SK-N-SH treated with all-trans-retinoic acid at 6 μM for 48 hours (cell line): ENCODE results near the gene FUT4.

Experiments
- ATAC-seq: fragments of 200-7000 bp; cut with Tn5 transposase; 3 replicates; pipeline ENCODE4 v1.9.1; 2020; ENCODE audit warnings: mild to moderate bottlenecking, moderate library complexity
- ARNTL ChIP-seq: fragments of 450-650 bp; formaldehyde crosslinking; IDR thresholded peaks from 2 replicates; pipeline ENCODE4 v1.5.0; 2020; ENCODE audit warnings: low read depth, mild to moderate bottlenecking, moderate library complexity, borderline replicate concordance
- BACH2 ChIP-seq: fragments of 250-450 bp; sonication (Bioruptor Pico); IDR thresholded peaks from 2 replicates; pipeline ENCODE4 v1.9.0; 2021; ENCODE audit warnings: mild to moderate bottlenecking, borderline replicate concordance
- CREB5 ChIP-seq: fragments of 250-450 bp; sonication (Bioruptor Pico); IDR thresholded peaks from 2 replicates; pipeline ENCODE4 v1.5.1; 2020; ENCODE audit warnings: low read depth, mild to moderate bottlenecking, moderate library complexity
- ESRRG ChIP-seq: fragments of 250-450 bp; sonication (Bioruptor Pico); IDR thresholded peaks from 2 replicates; pipeline ENCODE4 v1.6.1; 2021; ENCODE audit warnings: mild to moderate bottlenecking
- GLIS3 ChIP-seq: fragments of 250-450 bp; sonication (Bioruptor Pico); IDR thresholded peaks from 2 replicates; pipeline ENCODE4 v1.5.0; 2020; ENCODE audit warnings: mild to moderate bottlenecking, moderate library complexity
- ISL1 ChIP-seq: fragments of 250-450 bp; sonication (Bioruptor Pico); IDR thresholded peaks from 2 replicates; pipeline ENCODE4 v2.1.2; 2022; ENCODE audit warnings: mild to moderate bottlenecking, moderate library complexity
- OSR1 ChIP-seq: fragments of 250-450 bp; sonication (Bioruptor Pico); IDR thresholded peaks from 2 replicates; pipeline ENCODE4 v1.8.0; 2022; ENCODE audit warnings: moderate library complexity, mild to moderate bottlenecking, inconsistent platforms
- PATZ1 ChIP-seq: fragments of 250-450 bp; sonication (Bioruptor Pico); IDR thresholded peaks from 2 replicates; pipeline ENCODE4 v1.8.0; 2020; ENCODE audit warnings: mild to moderate bottlenecking, moderate library complexity, borderline replicate concordance
- POU6F1 ChIP-seq: fragments of 250-450 bp; sonication (Bioruptor Pico); IDR thresholded peaks from 2 replicates; pipeline ENCODE4 v1.8.0; 2021; ENCODE audit warnings: low read depth, mild to moderate bottlenecking, moderate library complexity, borderline replicate concordance
- RARB ChIP-seq: fragments of 250-450 bp; sonication (Bioruptor Pico); IDR thresholded peaks from 2 replicates; pipeline ENCODE4 v1.8.0; 2021; ENCODE audit warnings: mild to moderate bottlenecking, moderate library complexity
- SNAI2 ChIP-seq: fragments of 250-450 bp; sonication (Bioruptor Pico); IDR thresholded peaks from 2 replicates; pipeline ENCODE4 v1.5.0; 2020; ENCODE audit warnings: mild to moderate bottlenecking, moderate library complexity
- TCF4 ChIP-seq: fragments of 250-450 bp; sonication (Bioruptor Pico); IDR thresholded peaks from 2 replicates; pipeline ENCODE4 v1.8.0; 2021; ENCODE audit warnings: mild to moderate bottlenecking, moderate library complexity, borderline replicate concordance
- TOX ChIP-seq: fragments of 250-450 bp; sonication (Bioruptor Pico); IDR thresholded peaks from 2 replicates; pipeline ENCODE4 v1.8.0; 2021; ENCODE audit warnings: mild to moderate bottlenecking, moderate library complexity, borderline replicate concordance
- TSHZ2 ChIP-seq: fragments of 250-450 bp; sonication (Bioruptor Pico); IDR thresholded peaks from 2 replicates; pipeline ENCODE4 v1.5.0; 2020; ENCODE audit warnings: mild to moderate bottlenecking, moderate library complexity
- ZC3H10 ChIP-seq: fragments of 250-450 bp; sonication (Bioruptor Pico); IDR thresholded peaks from 2 replicates; pipeline ENCODE4 v1.5.1; 2021; ENCODE audit warnings: mild to moderate bottlenecking, moderate library complexity
- ZFP3 ChIP-seq: fragments of 250-450 bp; sonication (Bioruptor Pico); IDR thresholded peaks from 2 replicates; pipeline ENCODE4 v1.5.0; 2020; ENCODE audit warnings: mild to moderate bottlenecking, moderate library complexity
- ZFP30 ChIP-seq: fragments of 450-650 bp; formaldehyde crosslinking; IDR thresholded peaks from 2 replicates; pipeline ENCODE4 v1.5.0; 2022; ENCODE audit warnings: mild to moderate bottlenecking, moderate library complexity
- ZNF565 ChIP-seq: fragments of 450-650 bp; formaldehyde crosslinking; conservative IDR thresholded peaks from 2 replicates; pipeline ENCODE4 v1.5.0; 2020; ENCODE audit warnings: low read depth, mild to moderate bottlenecking, moderate library complexity
- ZNF70 ChIP-seq: fragments of 450-650 bp; formaldehyde crosslinking; IDR thresholded peaks from 2 replicates; pipeline ENCODE4 v1.5.0; 2020; ENCODE audit warnings: mild to moderate bottlenecking, moderate library complexity
- ZNF8 ChIP-seq: fragments of 450-650 bp; formaldehyde crosslinking; IDR thresholded peaks from 2 replicates; pipeline ENCODE4 v1.5.0; 2020; ENCODE audit warnings: mild to moderate bottlenecking, moderate library complexity

FUT4 gene

GRCh38 chr11:94533206-94533605, 10.5 kb upstream of the FUT4 start (continued):
- TF ChIP-seq CREB5 (CRISPR knock-in tag): no peak
- TF ChIP-seq, all 23 proteins: peak for 0

- TF ChIP-seq ZNF8 (CRISPR knock-in tag) (no peak), ARNTL (no peak)
- TF ChIP-seq, all 23 proteins: peak for 0
- ATAC-seq: no peak
These were observed 9.8 kb upstream of the FUT4 start for GRCh38 chr11:94533696-94534630.

- no peak for ATAC-seq
- no peak for TF ChIP-seq ZNF8 (CRISPR knock-in tag)
- TF ChIP-seq SNAI2 (CRISPR knock-in tag): no peak
- TF ChIP-seq ZFP30 (CRISPR knock-in tag): no peak
- TF ChIP-seq BACH2: no peak
- TF ChIP-seq RARB (CRISPR knock-in tag): no peak
- no peak for TF ChIP-seq TSHZ2 (CRISPR knock-in tag)
- TF ChIP-seq OSR1 (CRISPR knock-in tag): no peak
- no peak for TF ChIP-seq GLIS3 (CRISPR knock-in tag)
- no peak for TF ChIP-seq TOX
- TF ChIP-seq ZFP3 (CRISPR knock-in tag): no peak
- TF ChIP-seq ZNF70 (CRISPR knock-in tag): no peak
- TF ChIP-seq PATZ1 (CRISPR knock-in tag): no peak
- TF ChIP-seq ARNTL: no peak
- TF ChIP-seq ISL1: no peak
- no peak for TF ChIP-seq TCF4 (CRISPR knock-in tag)
- no peak for TF ChIP-seq ESRRG (CRISPR knock-in tag)
These were observed 7.3 kb upstream of the FUT4 start for GRCh38 chr11:94536386-94536785.

GRCh38 chr11:94537031-94537600, 6.6 kb upstream of the FUT4 start:
- no peak for ATAC-seq
- TF ChIP-seq ZNF565 (CRISPR knock-in tag) (no peak), ARNTL (no peak), ZC3H10 (no peak), TSHZ2 (CRISPR knock-in tag) (no peak), POU6F1 (CRISPR knock-in tag) (no peak), ZFP30 (CRISPR knock-in tag) (no peak)
